ENCODE data around the gene TXNDC2. TPM values are rescaled to one million over a fixed set of nuclear protein-coding genes. Genes with fewer than 3 reads are reported as not detected.

TXNDC2 gene
- total and polyA plus RNA-seq, 2 of the 4 experiments (the other 2 are of a cell fraction) = 0.18 TPM; not detected in 1

Small RNA genes lying within 50 kb of the gene (microRNA-seq; reads per million reads assigned to microRNA genes)
- gene RNA5SP449 (ENCODE audit: insufficient read depth, insufficient read length) = not detected
- gene RNA5SP450 (ENCODE audit: insufficient read depth, insufficient read length) = 3.1 reads per million

Small RNA genes lying within 50 kb of the gene (small RNA-seq; reads per million reads assigned to genes)
- gene RNA5SP449 (0 reads per million in 5 experiments), gene RNA5SP450 (0.21 to 12.7 (median 1.8) reads per million in 5 experiments)

Other genes with a start within 250 kb of the TXNDC2 start
- 26.9 and 28.9 TPM in 2 replicates for gene RAB31, start 177.7 kb upstream of the TXNDC2 start, total RNA-seq (2012; rRNA removed)
- 12.3 and 13.8 TPM in 2 replicates for gene RAB31, start 177.7 kb upstream of the TXNDC2 start, polyA plus RNA-seq (2012; rRNA removed)
- 206 and 273 TPM in 2 replicates for gene VAPA, start 28.0 kb downstream of the TXNDC2 start, total RNA-seq (2012; rRNA removed)
- gene VAPA, start 28.0 kb downstream of the TXNDC2 start, polyA plus RNA-seq (2012; rRNA removed) = 164 and 199 TPM in 2 replicates